Right lobe of liver (tissue), 6 donors: ENCODE measurements around the gene CIITA. TPM values are rescaled to one million over a fixed set of nuclear protein-coding genes. Genes with fewer than 3 reads are reported as not detected.
"Not testable (repeated sequence)": the region's sequence is repeated elsewhere in the genome, so short reads cannot be mapped to it uniquely, and the experiment has no call there.

Experiments
- ATAC-seq, 4 donors: fragments of 200-7000 bp; cut with Tn5 transposase; one replicate each; pipeline ENCODE4 v1.9.1; 2020; ENCODE audit warnings: mild to moderate bottlenecking in 4 of 4, moderate library complexity in 4 of 4
- DNase-seq, 3 donors: peaks; one replicate each; pipeline ENCODE4 v3.0.0-alpha.2; 2020
- H3K27ac ChIP-seq, 3 donors: fragments of 200-600 bp; one replicate each; pipeline ENCODE4 v1.8.0; 2022
- H3K27me3 ChIP-seq, 2 donors: fragments of 200-600 bp; one replicate each; pipeline ENCODE4 v1.8.0; 2022
- H3K36me3 ChIP-seq, 4 donors: fragments of 200-600 bp; sonication (generic) in 1 of 4; one replicate each; pipeline versions ENCODE4 v1.5.1 to v1.8.0; 2017 to 2022; ENCODE audit warnings: control low read depth in 1 of 4
- H3K4me1 ChIP-seq, 4 donors: fragments of 200-600 bp; sonication (generic) in 1 of 4; one replicate each; pipeline versions ENCODE4 v1.5.1 to v1.8.0; 2017 to 2022; ENCODE audit warnings: control low read depth in 1 of 4
- H3K4me3 ChIP-seq, 3 donors: fragments of 200-600 bp; one replicate each; pipeline ENCODE4 v1.8.0; 2022
- H3K9me3 ChIP-seq, 4 donors: fragments of 200-600 bp; sonication (generic) in 1 of 4; one replicate each; pipeline versions ENCODE4 v1.5.1 to v1.8.0; 2017 to 2022; ENCODE audit warnings: control low read depth in 1 of 4
- POLR2A ChIP-seq: fragments of 450-650 bp; IDR thresholded peaks from one replicate; pipeline ENCODE4 v1.6.1; 2017; ENCODE audit warnings: antibody characterized with exemption, mild to moderate bottlenecking
- WGBS: methylation state at CpG from one replicate; pipeline ENCODE4 v1.1.6; 2018; ENCODE audit warnings: low coverage, low lambda C conversion rate; ENCODE audit not compliant: insufficient coverage; ENCODE audit errors: missing lambda C conversion rate; 5-methylcytosine and 5-hydroxymethylcytosine counted together
- intact Hi-C, 2 donors: fragments of 100-400 bp; cut with DNase I; formaldehyde crosslinking; loops; one replicate each; pipeline versions ENCODE4 v1.11.2 to v1.14.1; 2022
- total RNA-seq, 6 experiments: library from RNA; depleted of rRNA in 2 of 6; stranded (reverse); fragments of >200 nt in 2 of 6; fragmentation: NEBNext Ultra II Directional in 3 of 6; extraction: Animal tissue kit (Norgen Biotek cat#: 25700) in 3 of 6; gene quantifications; one replicate each; pipeline versions ENCODE4 v1.1.0 to v1.2.4, GENCODE V29; 2016 to 2023
- TF ChIP-seq, protein P1 (sequence below), 4 donors: fragments of 200-600 bp in 3 of 4; fragments of 450-650 bp in 1 of 4; IDR thresholded peaks; one replicate each; pipeline versions ENCODE4 v1.5.1 to v1.8.0; 2016 to 2022; ENCODE audit warnings: antibody characterized with exemption in 4 of 4, mild to moderate bottlenecking in 2 of 4
- donor health status: DM: no; HTN: yes; CAD: no.
- donor health status: DM: no; HTN: no; CAD: no.
- donor health status: DM: no; HTN: no; CAD: no.
- donor health status: DM: no; HTN: yes; CAD: no.
- donor health status: DM: no; HTN: yes; CAD: no.

The CIITA gene
- total RNA-seq, 6 experiments from 2014 or later = 0.95 to 6.4 (median 3.3) TPM

DNA sequence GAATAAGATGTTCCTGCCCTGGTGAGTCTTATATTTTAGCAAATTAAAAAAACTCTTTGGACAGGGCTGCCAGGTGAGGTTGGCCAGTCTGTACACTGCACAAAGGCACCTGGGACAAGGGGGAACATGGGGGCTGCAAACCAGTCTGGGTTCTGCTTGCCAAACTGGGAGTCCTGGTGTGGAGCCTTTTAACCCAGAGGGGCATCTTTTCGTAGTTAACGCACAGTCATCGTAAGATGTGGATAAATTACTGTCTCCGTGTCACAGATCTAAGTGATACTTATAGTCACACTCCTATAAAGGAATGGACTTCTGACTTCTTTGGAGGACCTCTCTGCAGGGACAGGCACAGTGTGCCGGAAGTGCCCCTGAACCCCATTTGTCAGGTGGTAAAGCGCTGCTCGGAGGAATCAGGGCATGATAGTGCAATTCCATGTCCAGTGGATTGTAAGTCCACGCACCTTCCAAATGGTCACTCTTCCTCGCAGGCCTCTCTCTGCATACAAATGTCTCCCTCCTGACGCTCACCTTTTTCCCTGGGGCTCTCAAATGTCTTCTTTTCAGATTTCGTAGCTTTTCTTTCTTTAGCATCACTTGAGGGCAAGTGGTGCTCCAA, 50.6 kb downstream of the CIITA start:
- H3K4me1 ChIP-seq = peaks cover 0 to 72% (median 33%) of the 10 kb centered on the region in 4 donors
- no peak for TF ChIP-seq POLR2A
- TF ChIP-seq, protein P1, sequence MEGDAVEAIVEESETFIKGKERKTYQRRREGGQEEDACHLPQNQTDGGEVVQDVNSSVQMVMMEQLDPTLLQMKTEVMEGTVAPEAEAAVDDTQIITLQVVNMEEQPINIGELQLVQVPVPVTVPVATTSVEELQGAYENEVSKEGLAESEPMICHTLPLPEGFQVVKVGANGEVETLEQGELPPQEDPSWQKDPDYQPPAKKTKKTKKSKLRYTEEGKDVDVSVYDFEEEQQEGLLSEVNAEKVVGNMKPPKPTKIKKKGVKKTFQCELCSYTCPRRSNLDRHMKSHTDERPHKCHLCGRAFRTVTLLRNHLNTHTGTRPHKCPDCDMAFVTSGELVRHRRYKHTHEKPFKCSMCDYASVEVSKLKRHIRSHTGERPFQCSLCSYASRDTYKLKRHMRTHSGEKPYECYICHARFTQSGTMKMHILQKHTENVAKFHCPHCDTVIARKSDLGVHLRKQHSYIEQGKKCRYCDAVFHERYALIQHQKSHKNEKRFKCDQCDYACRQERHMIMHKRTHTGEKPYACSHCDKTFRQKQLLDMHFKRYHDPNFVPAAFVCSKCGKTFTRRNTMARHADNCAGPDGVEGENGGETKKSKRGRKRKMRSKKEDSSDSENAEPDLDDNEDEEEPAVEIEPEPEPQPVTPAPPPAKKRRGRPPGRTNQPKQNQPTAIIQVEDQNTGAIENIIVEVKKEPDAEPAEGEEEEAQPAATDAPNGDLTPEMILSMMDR (IDR thresholded peaks at IDR 0.05) = no peak
- 88% methylated on average over 7 of the region's 11 CpGs for WGBS
- ATAC-seq = no peak
- peaks cover 0 to 13% (median 0%) of the 10 kb centered on the region in 4 donors for H3K36me3 ChIP-seq
- H3K4me3 ChIP-seq = peak overlapping the region; percentile 33 to 50 (median 42)
- no peaks in the 10 kb centered on the region for H3K9me3 ChIP-seq
- H3K27ac ChIP-seq = peak overlapping the region in 2 of 3 donors; percentile 10 to 33
- intact Hi-C loops = no loop called here
- H3K27me3 ChIP-seq = no peaks in the 10 kb centered on the region
- no peak for DNase-seq

DNA sequence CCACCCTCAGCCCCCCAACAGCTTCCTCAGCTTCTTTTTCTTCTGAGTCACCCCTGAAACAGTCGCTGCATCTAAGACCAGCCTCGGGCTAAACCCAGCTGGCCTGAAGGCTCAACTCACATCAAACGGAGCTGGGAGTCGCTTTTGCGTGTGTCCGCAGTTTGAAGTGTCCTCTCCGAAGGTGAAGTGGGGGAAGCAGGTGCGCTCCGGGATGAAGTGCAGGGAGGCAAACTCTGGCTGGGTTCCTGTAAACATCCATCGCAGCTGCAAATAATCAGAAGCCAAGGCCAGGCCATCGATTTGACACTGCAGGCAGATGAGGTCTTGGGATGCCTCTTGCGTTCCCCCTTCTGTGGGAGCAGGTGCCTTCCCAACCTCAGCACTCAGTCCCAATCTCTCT, 52.1 kb downstream of the CIITA start:
- DNase-seq = peak; percentile 76 to 88 (median 84)
- peak; percentile 68 to 80 (median 78) for ATAC-seq
- peak overlapping the region; percentile 33 to 50 (median 42) for H3K4me3 ChIP-seq
- H3K9me3 ChIP-seq, intact Hi-C loops, H3K27me3 ChIP-seq: not testable (repeated sequence)
- 36% methylated on average over 11 of the region's 12 CpGs for WGBS
- H3K4me1 ChIP-seq = peaks cover 0 to 60% (median 26%) of the 10 kb centered on the region in 4 donors
- H3K27ac ChIP-seq = peak overlapping the region in 2 of 3 donors; percentile 62 to 63
- peaks cover 0 to 19% (median 0%) of the 10 kb centered on the region in 4 donors for H3K36me3 ChIP-seq

DNA sequence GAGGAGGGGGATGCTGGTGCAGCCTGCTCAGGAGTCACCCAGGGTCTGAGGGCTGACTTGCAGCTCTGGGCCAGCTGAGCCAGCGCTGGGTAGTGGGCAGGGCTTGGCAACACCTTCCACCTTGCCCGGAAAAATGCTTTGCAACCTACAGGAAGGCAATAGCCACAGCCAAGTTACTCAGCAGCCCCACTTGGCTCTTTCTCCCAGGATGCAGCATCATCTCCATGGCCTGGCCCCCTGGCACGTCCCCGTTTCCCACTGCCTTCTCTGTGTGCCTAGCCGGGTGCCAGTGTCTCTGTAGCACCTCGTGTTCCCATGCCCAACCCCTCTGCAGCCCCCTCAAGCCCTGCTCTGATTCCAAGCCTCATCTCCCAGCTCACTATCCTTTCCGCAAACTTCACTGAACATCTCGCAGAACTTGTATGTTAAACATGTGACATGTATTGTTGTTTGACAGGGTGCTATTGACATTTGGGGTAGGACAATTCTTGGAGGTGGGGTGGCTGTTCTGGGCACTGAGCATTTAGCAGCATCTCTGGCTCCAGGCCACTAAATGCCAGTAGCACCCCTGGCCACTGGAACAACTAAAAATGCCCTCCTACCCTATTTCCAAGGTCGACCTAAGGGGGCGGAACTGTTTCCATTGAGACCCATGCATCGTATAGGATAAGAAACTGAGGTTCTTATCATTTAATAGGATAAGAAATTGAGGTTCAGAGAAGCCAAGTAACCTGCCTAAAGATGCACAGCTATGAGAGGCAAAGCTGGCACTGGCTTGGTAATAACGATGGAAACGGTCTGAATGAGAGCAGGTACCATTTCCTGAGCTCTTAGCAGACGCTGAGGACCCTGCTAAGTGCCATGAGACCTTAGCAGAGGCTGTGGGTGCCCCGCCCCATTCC, 53.1 kb downstream of the CIITA start:
- H3K36me3 ChIP-seq = peaks cover 0 to 19% (median 0%) of the 10 kb centered on the region in 4 donors
- intact Hi-C loops = no loop called here
- TF ChIP-seq, protein P1 (IDR thresholded peaks at IDR 0.05) = no peak
- TF ChIP-seq POLR2A = peak; percentile 15
- ATAC-seq (peak; percentile 71 to 81 (median 78)), DNase-seq (peak in 1 of 3 donors; percentile 84)
- peak overlapping the region in 2 of 3 donors; percentile 62 to 63 for H3K27ac ChIP-seq
- peak overlapping the region in 1 of 3 donors; percentile 7 for H3K4me3 ChIP-seq
- WGBS = 65% methylated on average over 10 of the region's 15 CpGs
- H3K4me1 ChIP-seq = peaks cover 0 to 60% (median 25%) of the 10 kb centered on the region in 4 donors
- H3K27me3 ChIP-seq = no peaks in the 10 kb centered on the region
- no peaks in the 10 kb centered on the region for H3K9me3 ChIP-seq

DNA sequence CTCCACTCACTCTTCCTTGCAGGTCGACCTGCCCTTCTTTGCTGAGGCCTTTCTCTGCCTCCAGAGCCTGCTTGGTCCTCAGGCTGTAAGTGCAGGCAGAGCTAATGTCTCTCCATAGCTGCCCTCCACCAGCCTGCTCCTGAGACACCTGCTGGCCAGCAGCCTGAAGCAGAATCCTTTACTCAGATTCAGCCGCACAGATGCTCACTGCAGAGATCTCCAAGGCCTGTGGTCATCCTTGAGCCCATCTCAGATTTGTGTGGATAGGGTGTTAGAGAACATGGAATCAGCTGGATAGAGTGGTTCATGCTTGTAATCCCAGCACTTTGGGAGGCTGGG, 53.7 kb downstream of the CIITA start:
- H3K9me3 ChIP-seq = no peaks in the 10 kb centered on the region
- no peaks in the 10 kb centered on the region for H3K27me3 ChIP-seq
- TF ChIP-seq, protein P1 (IDR thresholded peaks at IDR 0.05) = peak in 1 of 4 donors; percentile 11
- no peak for TF ChIP-seq POLR2A
- ATAC-seq (peak in 1 of 4 donors; percentile 5), DNase-seq (no peak)
- H3K4me3 ChIP-seq = no peak overlapping the region
- intact Hi-C loops = no loop called here
- peaks cover 0 to 59% (median 28%) of the 10 kb centered on the region in 4 donors for H3K4me1 ChIP-seq
- WGBS = 78% methylated on average over 1 of the region's 2 CpGs
- no peak overlapping the region for H3K27ac ChIP-seq
- peaks cover 0 to 13% (median 0%) of the 10 kb centered on the region in 4 donors for H3K36me3 ChIP-seq

DNA sequence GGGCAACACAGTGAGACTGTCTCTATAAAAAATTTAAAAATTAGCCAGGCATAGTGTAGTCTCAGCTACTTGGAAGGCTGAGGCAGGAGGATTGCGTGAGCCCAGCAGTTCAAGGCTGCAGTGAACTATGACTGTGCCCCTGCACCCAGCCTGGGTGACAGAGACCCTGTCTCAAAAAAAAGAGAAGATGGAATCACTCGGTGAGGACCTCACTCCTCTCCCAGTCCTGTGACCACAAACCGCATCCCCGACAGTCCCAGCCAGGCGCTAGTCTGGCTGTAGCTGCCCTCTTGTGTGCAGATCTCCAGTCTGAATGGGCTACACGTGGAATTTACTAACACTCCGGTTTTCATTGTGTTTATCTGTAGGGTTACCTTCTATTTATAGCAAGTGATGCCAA, 54.1 kb downstream of the CIITA start:
- H3K27ac ChIP-seq = no peak overlapping the region
- intact Hi-C loops = no loop called here
- TF ChIP-seq POLR2A = no peak
- TF ChIP-seq, protein P1 (IDR thresholded peaks at IDR 0.05) = no peak
- H3K4me1 ChIP-seq = peaks cover 0 to 60% (median 29%) of the 10 kb centered on the region in 4 donors
- peaks cover 0 to 11% (median 0%) of the 10 kb centered on the region in 4 donors for H3K36me3 ChIP-seq
- 24% methylated on average over 3 of the region's 7 CpGs for WGBS
- DNase-seq (no peak), ATAC-seq (no peak)
- no peaks in the 10 kb centered on the region for H3K27me3 ChIP-seq
- H3K4me3 ChIP-seq = no peak overlapping the region
- no peaks in the 10 kb centered on the region for H3K9me3 ChIP-seq
